Tongue (tissue), 2 donors: ENCODE measurements around the gene DUSP7. TPM values are rescaled to one million over a fixed set of nuclear protein-coding genes. Genes with fewer than 3 reads are reported as not detected.

Source experiments
- DNase-seq: peaks from one replicate; pipeline ENCODE4 v3.0.0-alpha.2; 2015
- total RNA-seq: library from RNA; depleted of rRNA; stranded (reverse); fragments of >200 nt; gene quantifications from one replicate; pipeline ENCODE4 v1.2.3, GENCODE V29; 2014

Gene DUSP7
- total RNA-seq, 1 donor from 2014 or later, result 18.5 TPM

- DNase-seq, result no peak
Measured at GRCh38 chr3:52006017-52006819, 50.2 kb downstream of the DUSP7 start.

GRCh38 chr3:52005571-52005986 lies 50.8 kb downstream of the DUSP7 start:
- DNase-seq, result peak; percentile 83

- DNase-seq, result no peak
Measured at GRCh38 chr3:52004906-52005395, 51.4 kb downstream of the DUSP7 start.

- DNase-seq, result peak; percentile 93
Measured at GRCh38 chr3:52004163-52004787, 52.1 kb downstream of the DUSP7 start.

- no peak for DNase-seq
Measured at GRCh38 chr3:52002748-52003147, 53.6 kb downstream of the DUSP7 start.

- peak; percentile 91 for DNase-seq
Measured at GRCh38 chr3:52001443-52001974, 54.9 kb downstream of the DUSP7 start.

- DNase-seq, result no peak
Measured at GRCh38 chr3:51999846-52000245, 56.5 kb downstream of the DUSP7 start.

Other genes starting within 250 kb of the DUSP7 start
- not detected for gene IQCF2, start 195.0 kb downstream of the DUSP7 start, total RNA-seq
- not detected for gene IQCF5, start 181.0 kb downstream of the DUSP7 start, total RNA-seq
- not detected for gene IQCF1, start 153.2 kb downstream of the DUSP7 start, total RNA-seq
- gene RRP9, start 114.7 kb downstream of the DUSP7 start, total RNA-seq, result 9.3 TPM
- 4.5 TPM for gene PARP3, start 114.2 kb downstream of the DUSP7 start, total RNA-seq
- gene GPR62, start 101.2 kb downstream of the DUSP7 start, total RNA-seq, result 0.41 TPM
- gene PCBP4, start 89.1 kb downstream of the DUSP7 start, total RNA-seq, result 58.0 TPM
- 8.7 TPM for gene ABHD14B, start 82.5 kb downstream of the DUSP7 start, total RNA-seq
- 14.1 TPM for gene ABHD14A, start 81.5 kb downstream of the DUSP7 start, total RNA-seq
- 16.8 TPM for gene ACY1, start 73.0 kb downstream of the DUSP7 start, total RNA-seq
- gene RPL29, start 60.7 kb downstream of the DUSP7 start, total RNA-seq, result 1,069 TPM
- gene POC1A, start 97.9 kb upstream of the DUSP7 start, total RNA-seq, result 4.5 TPM
- 40.7 TPM for gene ALAS1, start 141.6 kb upstream of the DUSP7 start, total RNA-seq
- gene TLR9, start 169.1 kb upstream of the DUSP7 start, total RNA-seq, result not detected
- 34.6 TPM for gene TWF2, start 182.6 kb upstream of the DUSP7 start, total RNA-seq
- 9.9 TPM for gene PPM1M, start 189.2 kb upstream of the DUSP7 start, total RNA-seq
- 95.1 TPM for gene WDR82, start 222.1 kb upstream of the DUSP7 start, total RNA-seq
- gene GLYCTK, start 231.3 kb upstream of the DUSP7 start, total RNA-seq, result 9.2 TPM